NCI-H187 treated with DMSO at 0.1 percent for 48 hours (cell line): Measurements from ENCODE around the gene KIF26A.

Experiments used
- DNase-seq: peaks from one replicate; lab custom pipeline; 2025; lab: John Stamatoyannopoulos, UW

Gene KIF26A

DNA sequence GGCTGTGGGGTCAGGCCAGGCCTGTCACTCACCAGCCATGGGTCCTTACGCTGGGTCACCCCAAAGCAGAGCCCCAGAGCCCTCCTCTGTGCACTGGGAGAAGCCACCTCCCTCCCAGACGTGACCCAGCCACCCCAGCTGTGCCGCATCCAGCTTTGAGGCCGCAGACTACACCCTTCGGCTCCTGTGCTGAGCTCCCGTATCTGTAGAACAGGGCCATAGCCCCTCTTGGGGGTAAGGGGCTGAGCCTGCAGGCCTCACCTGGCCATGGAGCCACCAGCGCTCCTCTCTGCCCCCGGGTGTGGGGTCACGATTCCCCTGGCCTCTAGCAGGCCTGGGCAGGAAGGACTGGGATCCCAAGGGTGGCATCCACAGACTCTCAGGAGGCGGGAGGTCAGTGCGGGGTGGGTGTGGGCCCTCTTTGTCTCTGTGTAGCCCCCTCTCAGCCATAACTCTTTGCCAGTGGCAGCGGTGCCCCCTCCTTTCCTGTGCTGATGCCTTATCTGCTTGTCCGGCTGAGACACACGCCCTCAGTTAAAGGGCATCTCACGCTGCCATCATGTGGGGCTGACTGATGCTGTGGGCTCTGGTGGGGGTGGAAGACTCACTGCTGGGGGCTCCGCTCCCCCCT lies 36.6 kb upstream of the KIF26A start:
- DNase-seq = no peak

- no peak for DNase-seq
Measured at GRCh38 chr14:104102282-104102914, 36.0 kb upstream of the KIF26A start.

GRCh38 chr14:104103061-104103445 lies 35.3 kb upstream of the KIF26A start:
- no peak for DNase-seq

DNA sequence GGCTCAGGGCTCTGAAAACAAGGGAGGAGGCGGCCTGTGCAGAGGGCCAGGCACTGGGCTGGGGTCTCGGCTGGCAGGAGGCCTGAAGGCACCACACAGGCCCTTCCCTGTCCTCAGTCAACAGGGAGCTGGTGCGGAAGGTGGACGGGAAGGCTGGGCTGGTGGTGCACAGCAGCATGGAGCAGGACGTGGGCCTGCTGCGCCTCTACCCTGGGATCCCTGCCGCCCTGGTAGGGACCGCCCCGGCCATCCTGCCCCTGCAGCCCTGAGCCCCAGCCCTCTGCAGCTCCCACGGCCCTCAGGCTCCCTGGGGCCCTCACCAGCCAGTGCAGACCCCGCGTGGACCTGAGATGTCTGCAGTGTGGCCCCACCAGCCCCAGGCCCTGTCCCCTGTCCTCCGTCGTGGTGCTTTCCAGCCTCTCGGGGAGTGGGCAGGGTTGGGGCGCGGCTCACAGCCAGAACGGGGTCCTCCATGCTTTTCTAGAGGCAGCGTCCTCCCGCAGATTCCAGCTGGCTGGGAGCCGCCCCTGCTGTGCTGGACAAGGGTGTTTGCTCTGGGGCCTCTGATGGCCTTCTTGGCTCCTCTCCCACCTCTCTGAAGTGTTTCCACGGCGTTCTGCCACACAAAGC lies 34.8 kb upstream of the KIF26A start:
- DNase-seq = no peak

DNA sequence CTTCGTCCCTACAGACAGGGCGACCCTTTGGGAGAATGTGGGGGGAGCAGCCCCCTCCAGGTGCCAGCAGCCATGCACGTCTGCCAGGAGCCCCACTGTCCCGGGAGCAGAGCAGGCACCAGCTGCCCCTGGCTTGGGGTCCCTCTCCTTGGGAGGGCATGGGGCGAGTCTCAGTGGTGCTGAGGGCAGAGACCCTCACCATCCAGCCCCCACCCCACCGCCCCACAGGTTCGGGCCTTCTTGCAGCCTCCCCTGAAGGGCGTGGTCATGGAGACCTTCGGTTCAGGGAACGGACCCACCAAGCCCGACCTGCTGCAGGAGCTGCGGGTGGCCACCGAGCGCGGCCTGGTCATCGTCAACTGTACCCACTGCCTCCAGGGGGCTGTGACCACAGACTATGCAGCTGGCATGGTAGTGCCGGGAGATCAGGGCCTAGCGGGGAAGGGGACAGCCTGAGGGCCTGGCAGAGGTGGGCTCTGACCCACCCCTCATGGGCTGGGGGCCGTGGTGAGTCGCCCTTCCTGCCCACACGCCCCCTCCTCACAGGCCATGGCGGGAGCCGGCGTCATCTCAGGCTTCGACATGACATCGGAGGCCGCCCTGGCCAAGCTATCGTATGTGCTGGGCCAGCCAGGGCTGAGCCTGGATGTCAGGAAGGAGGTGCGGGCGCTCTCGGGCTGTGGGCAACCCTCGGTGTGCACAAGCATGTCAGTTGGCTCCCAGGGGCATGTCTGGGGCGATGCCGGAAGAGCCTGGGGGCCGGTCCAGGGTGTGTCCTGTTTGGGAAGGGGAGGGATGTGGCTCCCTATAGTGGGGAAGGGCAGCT lies 34.1 kb upstream of the KIF26A start:
- no peak for DNase-seq

- no peak for DNase-seq
Measured at GRCh38 chr14:104105071-104105821, 33.1 kb upstream of the KIF26A start.

GRCh38 chr14:104105822-104106470 lies 32.4 kb upstream of the KIF26A start:
- DNase-seq = no peak

DNA sequence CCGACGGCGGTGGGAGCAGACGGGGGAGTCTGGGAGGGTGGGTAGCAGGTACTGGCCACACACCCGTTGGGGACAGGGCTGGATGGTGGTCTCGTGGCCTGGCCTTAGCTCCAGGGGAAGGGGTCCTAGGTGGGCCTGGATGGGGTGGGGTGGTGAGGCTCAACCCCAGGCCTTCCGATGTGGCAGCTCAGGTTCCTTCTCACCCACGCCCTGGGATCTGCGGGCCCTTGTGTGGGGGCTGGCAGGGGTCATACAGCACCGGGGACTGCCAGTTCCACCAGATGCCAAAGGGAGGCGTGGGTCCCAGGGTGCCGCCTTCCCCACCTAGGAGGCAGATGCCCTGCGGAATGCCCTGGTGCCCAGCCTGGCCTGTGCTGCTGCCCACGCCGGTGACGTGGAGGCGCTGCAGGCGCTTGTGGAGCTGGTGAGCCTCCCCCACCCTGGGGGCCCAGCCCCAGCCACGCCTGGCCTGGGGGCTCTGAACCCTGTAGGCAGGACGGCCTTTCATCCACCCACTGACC lies 31.9 kb upstream of the KIF26A start:
- no peak for DNase-seq

DNA sequence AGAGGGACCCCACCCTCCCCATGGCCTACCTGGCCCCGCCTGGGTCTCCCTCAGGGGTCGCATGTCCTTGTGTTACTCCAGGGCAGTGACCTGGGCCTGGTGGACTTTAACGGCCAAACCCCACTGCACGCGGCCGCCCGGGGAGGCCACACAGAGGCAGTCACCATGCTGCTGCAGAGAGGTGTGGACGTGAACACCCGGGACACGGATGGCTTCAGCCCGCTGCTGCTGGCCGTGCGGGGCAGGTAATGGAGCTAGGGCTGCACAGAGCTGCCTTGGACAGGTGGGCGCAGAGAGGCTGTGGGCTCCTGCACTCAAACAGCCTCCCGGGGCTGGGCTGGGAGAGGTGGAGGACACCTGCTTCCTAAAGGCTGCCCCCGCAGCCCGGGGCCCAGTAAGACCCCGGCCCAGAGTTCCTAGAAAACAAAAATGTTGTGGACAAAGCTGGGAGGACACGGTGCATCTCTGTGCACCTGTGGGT lies 31.2 kb upstream of the KIF26A start:
- no peak for DNase-seq

DNA sequence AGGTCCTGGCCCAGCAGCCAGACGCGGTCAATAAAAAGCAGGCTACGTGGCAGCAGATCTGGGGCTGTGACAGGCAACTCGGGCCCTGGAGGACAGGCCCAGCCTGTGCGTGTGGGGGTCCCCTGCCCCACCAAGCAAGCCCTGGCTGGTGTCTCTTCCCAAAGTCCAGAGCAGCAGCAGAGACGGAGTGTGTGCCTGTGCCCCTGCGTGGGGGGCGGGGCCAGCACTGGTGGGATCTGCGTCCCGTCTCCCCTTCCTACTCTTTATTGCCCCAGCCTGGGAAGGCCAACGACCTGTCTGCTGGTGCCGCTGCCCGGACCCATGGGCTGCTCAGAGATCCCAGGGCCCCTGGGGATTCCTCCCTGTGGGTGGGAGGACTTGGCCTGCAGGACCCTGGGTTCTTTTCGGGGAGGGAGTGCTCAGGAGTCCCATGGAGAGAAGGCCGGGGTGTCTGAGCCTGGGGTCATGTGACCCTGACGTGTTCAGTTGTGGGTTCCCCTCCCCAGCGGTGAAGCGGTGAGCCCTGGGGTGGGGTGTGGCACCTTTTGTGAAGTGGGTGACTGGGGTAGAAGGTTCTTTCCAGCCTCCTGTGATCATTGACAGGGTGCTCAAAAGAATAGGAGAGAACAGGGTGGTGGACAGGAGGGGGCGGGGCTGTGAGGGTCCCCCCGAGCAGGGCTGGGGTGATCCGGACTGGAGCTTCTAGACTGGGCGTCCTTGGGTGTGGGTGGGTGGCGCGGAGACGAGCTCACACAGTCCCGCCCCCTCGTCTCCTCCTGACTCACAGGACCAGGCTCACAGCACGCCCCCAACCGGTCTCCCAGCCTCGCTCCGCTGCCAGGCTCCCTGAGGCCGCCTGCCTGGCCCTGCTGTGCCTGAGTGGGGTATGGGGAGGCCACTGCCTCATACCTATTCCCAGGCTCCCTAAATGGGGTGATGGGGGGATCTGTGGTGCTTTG lies 30.5 kb upstream of the KIF26A start:
- DNase-seq = no peak

- DNase-seq = no peak
Measured at GRCh38 chr14:104108570-104109541, 29.5 kb upstream of the KIF26A start.

DNA sequence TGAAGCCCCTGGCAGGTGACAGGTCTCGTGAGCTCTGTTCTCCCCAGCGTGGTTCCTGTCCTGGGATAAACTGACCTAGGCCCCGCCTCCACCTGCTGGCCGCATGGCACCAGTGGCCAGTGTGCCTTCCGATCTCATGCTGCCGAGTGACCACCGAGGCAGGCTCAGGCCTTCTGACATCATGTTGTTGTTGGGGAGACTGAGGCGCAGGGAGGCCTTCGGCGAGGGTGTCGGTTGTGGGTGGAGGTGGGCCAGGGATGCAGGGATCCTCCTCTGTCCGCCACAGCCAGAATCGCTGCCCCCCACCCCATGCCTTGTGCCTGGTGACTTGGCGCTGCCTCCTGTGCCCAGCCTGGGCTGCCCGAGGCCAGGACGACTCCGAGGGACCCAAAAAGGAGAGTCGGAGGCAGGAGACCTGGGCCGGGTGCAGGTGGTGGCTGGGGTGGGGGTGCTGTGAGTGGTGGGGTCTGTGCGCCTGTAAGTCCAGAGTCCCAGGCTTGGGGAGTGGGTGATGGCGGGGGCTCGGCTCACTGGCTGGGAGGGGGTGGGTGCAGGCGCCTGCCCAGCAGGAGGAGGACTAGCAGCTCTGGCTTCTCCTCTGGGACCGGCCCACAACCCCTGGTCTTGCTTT lies 28.5 kb upstream of the KIF26A start:
- no peak for DNase-seq

GRCh38 chr14:104110491-104111209 lies 27.7 kb upstream of the KIF26A start:
- DNase-seq = no peak

DNA sequence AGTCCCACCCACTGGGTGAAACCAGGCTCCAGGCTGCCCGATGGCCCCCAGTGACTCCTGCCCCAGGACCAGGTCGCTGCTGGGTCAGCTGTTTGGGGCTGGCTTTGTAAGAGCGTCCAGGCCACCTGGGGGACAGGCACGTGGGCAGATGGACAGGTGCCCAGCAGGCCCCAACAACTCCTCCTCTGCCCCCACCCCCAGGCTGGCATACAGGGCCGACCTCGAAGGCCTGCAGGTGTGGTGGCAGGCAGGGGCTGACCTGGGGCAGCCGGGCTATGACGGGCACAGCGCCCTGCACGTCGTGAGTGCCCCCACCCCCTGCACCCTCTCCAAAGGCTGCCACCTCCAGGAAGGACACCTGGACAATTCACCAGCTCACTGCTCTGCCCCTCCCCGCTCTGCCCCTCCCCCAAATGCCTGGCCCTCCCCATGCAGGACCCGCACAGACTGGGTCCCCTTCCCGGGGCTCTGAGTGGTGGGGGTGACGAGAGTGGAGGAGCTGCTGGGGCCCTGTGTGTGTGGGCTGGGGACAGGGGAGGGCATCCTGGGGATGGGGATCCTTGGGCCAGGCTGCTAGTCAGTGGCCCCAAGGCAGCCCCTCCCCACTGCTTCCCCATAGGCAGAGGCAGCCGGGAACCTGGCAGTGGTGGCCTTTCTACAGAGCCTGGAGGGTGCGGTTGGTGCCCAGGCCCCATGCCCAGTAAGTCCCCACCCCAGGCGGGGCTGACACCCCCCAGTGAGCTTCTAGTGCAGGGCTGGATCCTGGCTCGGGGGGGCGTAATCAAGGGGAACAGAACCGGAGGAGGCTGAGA lies 26.9 kb upstream of the KIF26A start:
- no peak for DNase-seq

- no peak for DNase-seq
Measured at GRCh38 chr14:104112113-104112505, 26.3 kb upstream of the KIF26A start.
